Measurements from ENCODE around the gene NSFL1C.

The NSFL1C gene

DNA sequence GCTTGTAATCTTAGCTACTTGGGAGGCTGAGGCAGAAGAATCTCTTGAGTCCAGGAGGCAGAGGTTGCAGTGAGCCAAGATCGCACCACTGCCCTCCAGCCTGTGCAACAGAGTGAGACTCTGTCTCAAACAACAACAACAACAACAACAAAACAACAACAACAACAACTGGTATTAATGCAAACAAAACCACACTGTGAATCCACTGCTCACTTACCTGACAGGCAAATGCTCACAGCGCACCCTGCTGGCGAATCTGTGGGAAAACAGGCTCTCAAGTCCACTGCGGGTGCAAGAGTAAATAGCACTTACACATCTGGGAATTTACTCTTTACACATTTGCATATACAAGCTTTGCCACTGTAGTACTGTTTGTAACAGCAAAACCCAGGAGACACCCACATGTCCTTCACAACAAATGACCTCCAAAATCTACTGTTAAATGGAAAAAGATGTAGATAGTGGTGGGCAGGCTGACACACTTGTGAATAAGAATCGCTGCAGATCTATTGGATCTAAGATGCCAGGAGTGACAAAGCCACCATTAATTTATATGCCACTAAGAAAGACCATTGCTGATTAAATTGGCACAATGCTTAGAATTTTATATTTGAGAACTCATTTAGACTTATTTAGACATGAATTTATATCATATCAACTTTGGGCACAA lies 29.3 kb downstream of the NSFL1C start:
- H3K9me3 ChIP-seq, result no peaks in the 10 kb centered on the region; the same call in 1 of the 2 replicates
- no peaks in the 10 kb centered on the region; the same call in 1 of the 2 replicates for H3K36me3 ChIP-seq (replicated peaks)
- DNase-seq (ENCODE audit: low spot score in 2 of 2), result peak; percentile 52 to 80
- in situ Hi-C loops (cut with MboI; ENCODE audit: low sequenced_read_pairs), result no loop called here
- H3K4me1 ChIP-seq, result no peaks in the 10 kb centered on the region
- H3K4me3 ChIP-seq, result no peak overlapping the region
- H3K27me3 ChIP-seq (ENCODE audit: low read depth), result no peaks in the 10 kb centered on the region

DNA sequence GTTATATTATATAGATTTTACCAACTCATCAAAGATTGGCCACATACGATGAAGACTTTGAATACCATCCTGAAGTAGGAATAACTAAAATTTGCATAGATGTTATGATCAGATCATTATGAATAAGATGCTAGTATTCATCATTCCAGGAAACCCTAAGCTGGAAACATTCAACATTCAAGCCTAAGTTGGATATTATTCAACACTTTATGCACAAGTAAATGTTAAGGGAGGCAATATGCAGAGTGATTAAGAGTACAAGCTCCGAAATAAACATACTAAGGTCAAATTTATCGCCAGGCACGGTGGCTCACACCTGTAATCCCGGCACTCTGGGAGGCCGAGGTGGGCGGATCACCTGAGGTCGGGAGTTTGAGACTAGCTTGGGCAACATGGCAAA lies 30.4 kb downstream of the NSFL1C start:
- Histone ChIP-seq H3K9me3 (no peaks in the 10 kb centered on the region; the same call in 1 of the 2 replicates), H3K4me3 (no peak overlapping the region), H3K27me3 (ENCODE audit: low read depth) (no peaks in the 10 kb centered on the region), H3K4me1 (no peaks in the 10 kb centered on the region), H3K36me3 (replicated peaks) (no peaks in the 10 kb centered on the region; the same call in 1 of the 2 replicates)
- in situ Hi-C loops (cut with MboI; ENCODE audit: low sequenced_read_pairs), result no loop called here
- DNase-seq (ENCODE audit: low spot score in 2 of 2), result no peak

DNA sequence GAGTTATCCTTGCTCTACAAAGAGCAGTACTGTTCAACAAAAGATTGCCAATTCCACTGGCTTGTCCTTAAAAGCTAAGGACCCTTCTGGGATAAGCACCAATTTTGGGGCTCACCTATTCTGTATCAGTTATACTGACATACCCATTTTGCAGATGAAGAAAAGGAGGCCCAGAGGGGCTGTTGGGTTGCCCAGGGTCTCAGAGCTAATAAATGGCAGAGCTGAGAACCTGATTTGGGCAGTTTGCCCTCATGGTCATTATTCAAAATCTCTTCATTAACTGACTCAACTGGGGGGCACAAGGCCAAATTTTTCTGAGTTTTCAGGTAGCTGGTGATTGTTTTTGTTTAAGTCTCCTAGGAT lies 31.3 kb downstream of the NSFL1C start:
- DNase-seq (ENCODE audit: low spot score in 2 of 2), result no peak
- Histone ChIP-seq H3K4me1 (no peaks in the 10 kb centered on the region), H3K9me3 (no peaks in the 10 kb centered on the region; the same call in 1 of the 2 replicates), H3K36me3 (replicated peaks) (no peaks in the 10 kb centered on the region; the same call in 1 of the 2 replicates), H3K27me3 (ENCODE audit: low read depth) (no peaks in the 10 kb centered on the region; the same call in 1 of the 2 replicates), H3K4me3 (no peak overlapping the region)
- in situ Hi-C loops (cut with MboI; ENCODE audit: low sequenced_read_pairs), result no loop called here

DNA sequence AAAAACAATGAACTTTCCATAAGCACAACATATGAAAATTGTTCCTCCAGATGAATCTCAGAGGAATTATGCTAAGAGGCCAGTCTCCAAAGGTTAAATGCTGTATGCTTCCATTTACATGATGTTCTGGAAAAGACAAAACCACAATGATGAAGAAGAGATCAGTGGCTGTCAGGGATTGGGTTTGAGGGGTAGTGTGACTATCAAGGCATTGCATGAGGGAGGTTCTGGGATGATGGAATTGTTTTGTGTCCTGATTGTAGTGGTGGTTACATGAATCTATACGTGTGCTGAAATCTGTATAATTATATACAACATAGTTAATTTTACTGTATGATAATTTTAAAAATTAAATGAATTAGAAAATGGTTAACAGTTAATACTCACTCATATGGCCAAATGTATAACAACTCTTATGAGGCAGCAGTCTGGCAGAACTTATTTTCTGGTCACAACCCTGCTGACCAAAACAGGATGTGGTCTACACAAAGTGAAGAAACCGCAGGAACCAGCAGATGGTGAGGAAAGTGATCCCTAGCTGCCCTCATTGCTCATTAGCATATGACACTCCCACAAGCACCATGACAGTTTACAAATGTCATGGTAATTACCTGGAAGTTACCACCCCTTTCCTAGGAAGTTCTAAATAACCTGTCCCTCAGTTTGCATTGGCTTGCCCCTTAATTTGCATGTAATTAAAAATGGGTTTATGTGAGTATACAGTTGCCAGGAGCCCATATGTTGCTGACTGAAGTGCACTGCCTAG lies 31.9 kb downstream of the NSFL1C start:
- Histone ChIP-seq H3K9me3 (no peaks in the 10 kb centered on the region; the same call in 1 of the 2 replicates), H3K27me3 (ENCODE audit: low read depth) (no peaks in the 10 kb centered on the region; the same call in 1 of the 2 replicates), H3K36me3 (replicated peaks) (no peaks in the 10 kb centered on the region), H3K4me1 (no peaks in the 10 kb centered on the region), H3K4me3 (no peak overlapping the region)
- in situ Hi-C loops (cut with MboI; ENCODE audit: low sequenced_read_pairs), result no loop called here
- DNase-seq (ENCODE audit: low spot score in 2 of 2), result no peak

DNA sequence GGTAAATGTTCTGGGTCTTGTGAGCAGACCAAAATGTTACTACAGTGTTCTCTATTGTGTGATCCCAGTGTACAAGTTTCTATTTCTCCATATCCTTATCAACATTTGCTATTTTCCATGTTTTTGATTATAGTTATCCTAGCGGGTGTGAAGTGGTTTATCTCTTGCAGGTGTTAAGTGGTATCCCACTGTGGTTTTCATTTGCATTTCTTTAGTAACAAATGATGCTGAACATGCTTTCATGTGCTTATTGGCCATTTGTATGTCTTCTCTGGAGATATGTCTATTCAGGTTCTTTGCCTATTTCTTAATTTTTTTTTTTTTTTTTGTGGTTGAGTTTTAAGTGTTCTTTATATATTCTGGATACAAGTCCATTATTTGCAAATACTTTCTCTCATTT lies 35.5 kb downstream of the NSFL1C start:
- no peaks in the 10 kb centered on the region for H3K4me1 ChIP-seq
- in situ Hi-C loops (cut with MboI; ENCODE audit: low sequenced_read_pairs), result no loop called here

DNA sequence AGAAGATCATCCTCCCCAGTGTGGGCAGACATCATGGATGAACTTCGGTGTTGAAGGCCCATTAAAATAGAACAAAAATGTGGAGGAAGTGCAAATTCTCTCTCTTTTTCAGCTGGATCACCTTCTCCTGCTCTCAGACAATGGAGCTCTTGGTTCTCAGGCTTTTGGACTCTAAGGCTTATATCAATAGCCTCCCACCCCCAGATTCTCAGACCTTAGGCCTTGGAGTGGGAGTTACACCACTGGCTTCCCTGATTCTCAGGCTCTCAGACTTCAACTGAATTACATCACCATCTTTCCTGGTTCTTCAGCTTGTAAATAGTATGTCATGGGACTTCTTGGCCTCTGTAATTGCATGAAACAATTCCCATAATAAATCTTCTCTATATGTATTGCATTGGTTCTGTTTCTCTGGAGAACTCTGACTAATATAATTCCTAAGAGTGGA lies 36.6 kb downstream of the NSFL1C start:
- Histone ChIP-seq H3K4me3 (no peak overlapping the region), H3K4me1 (no peaks in the 10 kb centered on the region), H3K9me3 (no peaks in the 10 kb centered on the region; the same call in 1 of the 2 replicates), H3K36me3 (replicated peaks) (no peaks in the 10 kb centered on the region), H3K27me3 (ENCODE audit: low read depth) (peaks cover 3% of the 10 kb centered on the region; the same call in 1 of the 2 replicates)
- DNase-seq (ENCODE audit: low spot score in 2 of 2), result no peak
- in situ Hi-C loops (cut with MboI; ENCODE audit: low sequenced_read_pairs), result no loop called here

More for the DNA sequence above, 35.5 kb downstream of the NSFL1C start:
- DNase-seq (ENCODE audit: low spot score in 2 of 2), result no peak
- Histone ChIP-seq H3K27me3 (ENCODE audit: low read depth) (peaks cover 3% of the 10 kb centered on the region; the same call in 1 of the 2 replicates), H3K9me3 (no peaks in the 10 kb centered on the region; the same call in 1 of the 2 replicates), H3K4me3 (no peak overlapping the region), H3K36me3 (replicated peaks) (no peaks in the 10 kb centered on the region)

DNA sequence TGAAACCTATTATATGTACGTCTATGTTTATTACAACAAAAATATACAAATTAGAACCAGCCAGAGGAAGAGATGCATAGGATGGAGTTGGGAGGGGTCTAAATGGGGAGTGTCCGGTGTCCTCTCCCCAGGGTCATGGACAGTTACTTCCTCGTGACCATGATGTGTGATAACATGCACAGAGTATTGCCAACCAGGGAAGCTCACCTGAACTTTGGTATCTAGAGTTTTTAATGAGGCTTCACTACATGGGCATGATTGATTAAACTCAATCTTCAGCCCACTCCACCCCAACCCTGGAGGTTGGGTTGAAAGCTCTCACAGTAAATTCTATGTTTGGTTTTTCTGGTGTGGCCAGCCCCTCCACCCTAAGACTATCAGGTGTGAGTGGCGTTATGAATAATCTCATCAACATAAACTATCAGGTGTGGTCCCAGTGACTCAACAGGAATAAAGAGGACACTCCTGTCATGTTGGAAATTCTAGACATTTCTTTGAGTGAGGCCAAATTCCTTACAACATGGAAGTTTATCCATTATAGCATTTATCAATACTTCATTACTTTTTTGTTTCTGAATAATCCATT lies 37.4 kb downstream of the NSFL1C start:
- Histone ChIP-seq H3K4me1 (no peaks in the 10 kb centered on the region), H3K36me3 (replicated peaks) (no peaks in the 10 kb centered on the region), H3K4me3 (no peak overlapping the region), H3K9me3 (no peaks in the 10 kb centered on the region; the same call in 1 of the 2 replicates), H3K27me3 (ENCODE audit: low read depth) (peaks cover 3% of the 10 kb centered on the region; the same call in 1 of the 2 replicates)
- no peak for DNase-seq (ENCODE audit: low spot score in 2 of 2)
- in situ Hi-C loops (cut with MboI; ENCODE audit: low sequenced_read_pairs), result no loop called here

DNA sequence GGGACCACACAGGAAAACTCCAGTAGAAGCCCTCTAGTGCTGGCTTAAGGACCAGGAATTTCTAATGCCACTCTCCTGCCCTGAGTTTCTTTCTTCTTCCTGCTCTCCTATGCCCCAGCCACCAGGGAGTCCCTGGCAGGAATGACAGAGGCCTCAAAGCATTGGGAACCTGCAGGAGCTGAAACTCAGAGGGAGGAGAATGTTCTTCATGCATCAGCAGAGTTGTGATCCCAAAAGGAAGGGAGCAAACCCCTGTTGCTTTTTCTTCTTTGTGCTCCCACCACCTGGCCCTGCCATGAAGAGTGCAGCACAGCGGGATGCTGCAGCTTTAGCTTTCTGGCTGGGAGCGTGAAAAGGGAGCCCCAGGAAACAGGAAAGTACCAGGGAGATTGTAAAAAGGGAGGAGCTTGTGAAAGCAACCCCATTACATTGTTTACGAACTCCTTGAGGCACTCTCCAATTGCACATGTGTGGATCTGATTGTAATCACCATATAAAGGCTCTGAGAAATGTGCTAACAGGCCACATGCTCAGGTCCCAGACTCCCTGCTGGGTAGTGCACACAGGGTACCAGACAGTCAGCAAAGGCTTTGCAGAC lies 39.1 kb downstream of the NSFL1C start:
- H3K27me3 ChIP-seq (ENCODE audit: low read depth), result peaks cover 3% of the 10 kb centered on the region; the same call in 1 of the 2 replicates
- no peaks in the 10 kb centered on the region for H3K9me3 ChIP-seq
- H3K4me1 ChIP-seq, result no peaks in the 10 kb centered on the region
- no peak for DNase-seq (ENCODE audit: low spot score in 2 of 2)
- H3K36me3 ChIP-seq (replicated peaks), result no peaks in the 10 kb centered on the region
- in situ Hi-C loops (cut with MboI; ENCODE audit: low sequenced_read_pairs), result no loop called here
- H3K4me3 ChIP-seq, result no peak overlapping the region

DNA sequence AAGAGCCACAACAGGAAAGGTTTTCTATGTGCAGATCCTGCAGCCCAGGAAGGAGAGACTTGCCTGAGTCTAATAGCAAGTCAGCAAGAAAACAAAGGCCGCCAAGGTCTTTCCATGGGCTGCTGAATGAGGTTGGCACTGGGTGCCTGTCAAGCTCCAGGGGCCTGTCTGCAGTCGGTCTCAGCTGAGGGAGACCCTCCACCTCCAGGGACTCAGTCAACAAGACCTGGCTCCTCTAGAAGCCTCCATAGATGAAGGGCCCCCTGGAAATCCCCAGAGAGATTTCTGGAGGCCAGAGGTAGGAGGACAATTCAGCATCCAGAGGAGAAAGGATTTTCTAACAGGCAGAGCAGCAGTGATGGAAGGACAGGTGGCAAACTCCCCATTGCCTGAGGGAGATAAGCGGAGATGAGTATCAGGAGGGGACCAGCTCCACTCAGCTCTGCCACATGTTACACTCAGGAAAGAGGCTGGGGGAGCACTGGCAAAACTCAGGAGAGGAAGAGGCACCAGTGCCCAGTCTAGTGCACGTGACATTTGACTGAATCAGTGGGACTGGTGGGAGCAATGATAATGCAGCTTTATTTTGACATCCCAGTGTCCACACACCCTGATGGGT lies 40.3 kb downstream of the NSFL1C start:
- in situ Hi-C loops (cut with MboI; ENCODE audit: low sequenced_read_pairs), result no loop called here
- no peak overlapping the region for H3K4me3 ChIP-seq
- DNase-seq (ENCODE audit: low spot score in 2 of 2), result no peak

DNA sequence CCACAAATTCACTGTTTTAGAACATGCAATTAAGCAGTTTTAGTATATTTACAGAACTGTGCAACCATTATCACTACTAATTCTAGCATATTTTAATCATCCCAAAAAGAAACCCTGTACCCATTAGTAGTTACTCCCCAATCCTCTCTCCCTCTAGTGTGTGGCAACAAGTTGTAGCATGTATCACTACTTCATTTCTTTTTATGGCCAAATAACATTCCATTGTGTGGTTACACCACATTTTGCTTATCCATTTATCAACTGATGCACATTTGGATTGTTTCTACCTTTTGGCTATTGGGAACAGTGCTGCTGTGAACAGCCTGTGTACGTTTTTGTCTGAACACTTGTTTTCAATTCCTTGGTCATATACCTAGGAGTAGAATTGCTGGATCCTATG lies 42.3 kb downstream of the NSFL1C start:
- H3K9me3 ChIP-seq, result 0 out of 2 replicates have a peak, but pooled peaks cover 3% of the 10 kb centered on the region
- no peaks in the 10 kb centered on the region for H3K4me1 ChIP-seq
- H3K36me3 ChIP-seq (replicated peaks), result no peaks in the 10 kb centered on the region
- H3K4me3 ChIP-seq, result no peak overlapping the region
- DNase-seq (ENCODE audit: low spot score in 2 of 2), result no peak
- H3K27me3 ChIP-seq (ENCODE audit: low read depth), result peaks cover 3% of the 10 kb centered on the region; the same call in 1 of the 2 replicates
- in situ Hi-C loops (cut with MboI; ENCODE audit: low sequenced_read_pairs), result no loop called here

More for the DNA sequence above, 40.3 kb downstream of the NSFL1C start:
- Histone ChIP-seq H3K4me1 (no peaks in the 10 kb centered on the region), H3K9me3 (no peaks in the 10 kb centered on the region), H3K27me3 (ENCODE audit: low read depth) (peaks cover 3% of the 10 kb centered on the region; the same call in 1 of the 2 replicates), H3K36me3 (replicated peaks) (no peaks in the 10 kb centered on the region)

DNA sequence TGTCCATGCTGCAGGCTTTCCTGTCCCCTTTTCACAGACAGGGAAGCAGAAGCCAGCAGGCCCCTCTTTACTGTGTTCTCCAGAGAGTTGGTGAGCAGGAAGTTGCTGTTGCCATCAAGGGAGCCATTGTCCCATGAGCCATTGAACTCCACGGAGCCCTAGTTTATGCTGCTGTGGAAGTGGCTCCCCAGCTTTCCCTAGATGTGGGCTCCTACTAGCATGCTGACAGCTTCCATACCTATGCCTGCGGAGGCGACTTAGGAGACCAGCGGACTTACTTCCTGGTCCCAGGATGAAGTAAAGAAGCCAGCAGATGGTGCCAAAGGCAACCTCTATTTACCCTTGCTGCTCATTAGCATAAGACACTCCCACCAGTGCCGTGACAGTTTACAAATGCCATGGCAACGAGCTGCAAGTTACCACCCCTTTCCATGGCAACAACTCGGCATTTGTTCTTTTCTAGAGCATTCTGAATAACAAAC lies 43.0 kb downstream of the NSFL1C start:
- Histone ChIP-seq H3K4me3 (no peak overlapping the region), H3K36me3 (replicated peaks) (no peaks in the 10 kb centered on the region), H3K4me1 (no peaks in the 10 kb centered on the region), H3K9me3 (0 out of 2 replicates have a peak, but pooled peaks cover 3% of the 10 kb centered on the region), H3K27me3 (ENCODE audit: low read depth) (peaks cover 3% of the 10 kb centered on the region; the same call in 1 of the 2 replicates)
- peak; percentile 50 to 71 for DNase-seq (ENCODE audit: low spot score in 2 of 2)
- in situ Hi-C loops (cut with MboI; ENCODE audit: low sequenced_read_pairs), result no loop called here

DNA sequence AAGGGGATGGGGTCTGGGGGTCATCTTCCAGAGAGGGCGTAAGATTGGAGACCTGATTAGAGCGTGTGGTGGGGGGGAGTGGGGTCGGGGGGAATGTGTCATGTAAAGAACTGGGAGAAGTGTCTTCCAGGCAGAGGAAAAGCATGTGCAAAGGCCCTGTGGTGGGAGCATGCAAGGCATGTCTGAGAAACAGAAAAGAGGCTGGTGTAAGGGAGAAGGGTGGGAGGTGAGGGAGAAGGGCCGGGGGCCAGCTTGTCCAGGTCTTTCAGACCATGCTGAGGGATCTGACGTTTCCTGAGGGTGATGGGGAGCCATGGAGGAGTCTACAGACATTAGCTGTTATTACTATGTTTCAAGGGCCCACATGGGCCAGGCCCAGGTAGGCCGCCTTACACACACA lies 43.4 kb downstream of the NSFL1C start:
- H3K4me3 ChIP-seq, result no peak overlapping the region
- no peaks in the 10 kb centered on the region for H3K4me1 ChIP-seq
- peaks cover 3% of the 10 kb centered on the region; the same call in 1 of the 2 replicates for H3K27me3 ChIP-seq (ENCODE audit: low read depth)
- no peaks in the 10 kb centered on the region for H3K36me3 ChIP-seq (replicated peaks)
- 0 out of 2 replicates have a peak, but pooled peaks cover 3% of the 10 kb centered on the region for H3K9me3 ChIP-seq
- no peak for DNase-seq (ENCODE audit: low spot score in 2 of 2)
- in situ Hi-C loops (cut with MboI; ENCODE audit: low sequenced_read_pairs), result no loop called here

DNA sequence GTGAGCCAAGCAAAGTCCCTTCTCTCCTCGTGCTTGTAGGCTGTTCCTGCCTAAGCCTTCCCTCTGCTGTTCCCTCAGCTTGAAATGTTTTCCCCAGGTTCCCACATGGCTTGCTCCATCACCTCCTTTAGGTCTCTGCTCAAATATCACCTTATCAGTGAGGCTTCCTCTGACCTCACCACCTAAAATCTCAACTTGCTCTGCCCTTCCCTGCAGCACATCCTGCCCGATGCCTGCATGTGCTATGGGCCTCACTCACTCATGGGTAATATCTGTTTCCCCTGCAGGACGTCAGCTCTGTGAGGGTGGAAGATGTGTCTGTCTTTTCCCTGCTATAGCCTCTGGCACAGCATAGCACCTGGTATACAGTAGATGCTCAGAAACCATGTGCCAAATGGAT lies 43.9 kb downstream of the NSFL1C start:
- 0 out of 2 replicates have a peak, but pooled peaks cover 3% of the 10 kb centered on the region for H3K9me3 ChIP-seq
- H3K27me3 ChIP-seq (ENCODE audit: low read depth), result peaks cover 3% of the 10 kb centered on the region; the same call in 1 of the 2 replicates
- DNase-seq (ENCODE audit: low spot score in 2 of 2), result no peak
- no peaks in the 10 kb centered on the region for H3K4me1 ChIP-seq
- H3K36me3 ChIP-seq (replicated peaks), result no peaks in the 10 kb centered on the region
- no peak overlapping the region for H3K4me3 ChIP-seq
- in situ Hi-C loops (cut with MboI; ENCODE audit: low sequenced_read_pairs), result no loop called here
